ENCODE measurements around the gene PTTG1. TPM values are rescaled to one million over a fixed set of nuclear protein-coding genes. Genes with fewer than 3 reads are reported as not detected.

PTTG1 gene
- total RNA-seq, 1 experiment from 2014 or later: 157 TPM

DNA sequence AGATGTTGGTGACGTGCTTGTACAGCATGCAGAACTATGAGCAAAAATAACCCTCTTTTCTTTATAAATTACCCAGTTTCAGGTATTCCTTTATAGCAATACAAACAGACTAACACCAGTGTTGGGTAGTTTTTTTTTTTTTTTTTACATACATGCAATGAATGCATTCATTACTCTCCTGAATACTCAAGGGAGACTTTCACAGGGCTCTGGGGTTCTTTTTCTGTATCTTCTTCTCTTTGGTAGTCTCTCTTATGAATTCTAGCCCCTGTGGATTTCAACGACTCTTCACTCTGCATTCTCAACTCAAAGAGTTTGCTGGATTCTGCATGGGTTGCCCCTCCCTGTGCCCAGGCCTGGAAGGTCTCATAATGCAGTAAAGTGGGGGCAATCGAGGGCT lies 27.8 kb downstream of the PTTG1 start:
- Mint-ChIP-seq H3K27ac (ENCODE audit: unreplicated experiment) (no peak overlapping the region), H3K4me3 (ENCODE audit: unreplicated experiment) (no peak overlapping the region), H3K9me3 (ENCODE audit: unreplicated experiment) (no peaks in the 10 kb centered on the region), H3K27me3 (ENCODE audit: insufficient read depth, unreplicated experiment) (no peaks in the 10 kb centered on the region), H3K36me3 (ENCODE audit: insufficient read depth, unreplicated experiment) (no peaks in the 10 kb centered on the region), H3K4me1 (ENCODE audit: low read depth, unreplicated experiment) (no peaks in the 10 kb centered on the region)
- DNase-seq: no peak
- ChIA-PET CTCF (no interaction called here), POLR2A (no interaction called here)
- BruUV-seq (replicated peaks): no TSS peak
- intact Hi-C loops (cut with micrococcal nuclease; ENCODE audit: unreplicated experiment): no loop called here
- no peaks in the 10 kb centered on the region for H3K9me3 ChIP-seq
- H3K4me3 ChIP-seq (ENCODE audit: low read depth, low read length): no peak overlapping the region
- no peaks in the 10 kb centered on the region for H3K36me3 ChIP-seq (ENCODE audit: control insufficient read depth, insufficient read depth, low read length)
- H3K4me1 ChIP-seq: no peaks in the 10 kb centered on the region
- no peaks in the 10 kb centered on the region for H3K27me3 ChIP-seq (replicated peaks; ENCODE audit: control insufficient read depth, insufficient read depth, low read length)
- TF ChIP-seq, protein P1, sequence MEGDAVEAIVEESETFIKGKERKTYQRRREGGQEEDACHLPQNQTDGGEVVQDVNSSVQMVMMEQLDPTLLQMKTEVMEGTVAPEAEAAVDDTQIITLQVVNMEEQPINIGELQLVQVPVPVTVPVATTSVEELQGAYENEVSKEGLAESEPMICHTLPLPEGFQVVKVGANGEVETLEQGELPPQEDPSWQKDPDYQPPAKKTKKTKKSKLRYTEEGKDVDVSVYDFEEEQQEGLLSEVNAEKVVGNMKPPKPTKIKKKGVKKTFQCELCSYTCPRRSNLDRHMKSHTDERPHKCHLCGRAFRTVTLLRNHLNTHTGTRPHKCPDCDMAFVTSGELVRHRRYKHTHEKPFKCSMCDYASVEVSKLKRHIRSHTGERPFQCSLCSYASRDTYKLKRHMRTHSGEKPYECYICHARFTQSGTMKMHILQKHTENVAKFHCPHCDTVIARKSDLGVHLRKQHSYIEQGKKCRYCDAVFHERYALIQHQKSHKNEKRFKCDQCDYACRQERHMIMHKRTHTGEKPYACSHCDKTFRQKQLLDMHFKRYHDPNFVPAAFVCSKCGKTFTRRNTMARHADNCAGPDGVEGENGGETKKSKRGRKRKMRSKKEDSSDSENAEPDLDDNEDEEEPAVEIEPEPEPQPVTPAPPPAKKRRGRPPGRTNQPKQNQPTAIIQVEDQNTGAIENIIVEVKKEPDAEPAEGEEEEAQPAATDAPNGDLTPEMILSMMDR (IDR thresholded peaks at IDR 0.05; ENCODE audit: insufficient read depth in 1 of 2, low read depth in 1 of 2, low read length in 1 of 2, severe bottlenecking in 1 of 2, unreplicated experiment in 1 of 2): no peak

GRCh38 chr5:160450164-160450932 lies 28.7 kb downstream of the PTTG1 start:
- CTCF ChIA-PET: no interaction called here
- no peaks in the 10 kb centered on the region for H3K27me3 ChIP-seq (replicated peaks; ENCODE audit: control insufficient read depth, insufficient read depth, low read length)
- Mint-ChIP-seq H3K4me3 (ENCODE audit: unreplicated experiment) (no peak overlapping the region), H3K36me3 (ENCODE audit: insufficient read depth, unreplicated experiment) (no peaks in the 10 kb centered on the region), H3K4me1 (ENCODE audit: low read depth, unreplicated experiment) (no peaks in the 10 kb centered on the region), H3K27me3 (ENCODE audit: insufficient read depth, unreplicated experiment) (no peaks in the 10 kb centered on the region), H3K9me3 (ENCODE audit: unreplicated experiment) (no peaks in the 10 kb centered on the region), H3K27ac (ENCODE audit: unreplicated experiment) (no peak overlapping the region)
- no peaks in the 10 kb centered on the region for H3K36me3 ChIP-seq (ENCODE audit: control insufficient read depth, insufficient read depth, low read length)
- intact Hi-C loops (cut with micrococcal nuclease; ENCODE audit: unreplicated experiment): no loop called here
- H3K4me1 ChIP-seq: no peaks in the 10 kb centered on the region
- TF ChIP-seq, protein P1 (IDR thresholded peaks at IDR 0.05; ENCODE audit: insufficient read depth in 1 of 2, low read depth in 1 of 2, low read length in 1 of 2, severe bottlenecking in 1 of 2, unreplicated experiment in 1 of 2): no peak
- H3K9me3 ChIP-seq: no peaks in the 10 kb centered on the region
- no TSS peak for BruUV-seq (replicated peaks)
- DNase-seq: no peak
- H3K4me3 ChIP-seq (ENCODE audit: low read depth, low read length): no peak overlapping the region
- POLR2A ChIA-PET: no interaction called here

DNA sequence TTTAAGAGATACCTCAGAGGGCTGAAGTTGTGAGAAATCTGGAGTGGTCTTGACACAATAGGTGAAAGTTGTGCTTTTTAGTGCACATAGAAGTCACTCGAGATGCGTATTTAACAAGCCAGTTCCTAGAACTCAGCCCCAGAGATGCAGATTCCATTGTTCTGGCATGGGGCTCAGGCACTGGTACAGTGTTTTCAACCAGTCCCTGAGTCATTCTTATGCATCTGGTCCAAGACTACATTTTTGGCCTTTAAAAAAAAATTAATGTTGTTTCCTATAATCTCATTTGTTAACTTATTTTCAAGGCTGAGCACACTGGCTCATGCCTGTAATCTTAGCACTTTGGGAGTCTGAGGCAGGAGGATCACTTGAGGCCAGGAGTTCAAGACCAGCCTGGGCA lies 29.6 kb downstream of the PTTG1 start:
- intact Hi-C loops (cut with micrococcal nuclease; ENCODE audit: unreplicated experiment): no loop called here
- H3K4me1 Mint-ChIP-seq (ENCODE audit: low read depth, unreplicated experiment): no peaks in the 10 kb centered on the region

More for the DNA sequence above, 29.6 kb downstream of the PTTG1 start:
- Histone ChIP-seq H3K9me3 (no peaks in the 10 kb centered on the region), H3K4me3 (ENCODE audit: low read depth, low read length) (no peak overlapping the region), H3K27me3 (replicated peaks; ENCODE audit: control insufficient read depth, insufficient read depth, low read length) (no peaks in the 10 kb centered on the region), H3K4me1 (no peaks in the 10 kb centered on the region), H3K36me3 (ENCODE audit: control insufficient read depth, insufficient read depth, low read length) (no peaks in the 10 kb centered on the region)
- ChIA-PET POLR2A (no interaction called here), CTCF (no interaction called here)
- Mint-ChIP-seq H3K27ac (ENCODE audit: unreplicated experiment) (no peak overlapping the region), H3K36me3 (ENCODE audit: insufficient read depth, unreplicated experiment) (no peaks in the 10 kb centered on the region), H3K4me3 (ENCODE audit: unreplicated experiment) (no peak overlapping the region), H3K27me3 (ENCODE audit: insufficient read depth, unreplicated experiment) (no peaks in the 10 kb centered on the region), H3K9me3 (ENCODE audit: unreplicated experiment) (no peaks in the 10 kb centered on the region)
- TF ChIP-seq, protein P1 (IDR thresholded peaks at IDR 0.05; ENCODE audit: insufficient read depth in 1 of 2, low read depth in 1 of 2, low read length in 1 of 2, severe bottlenecking in 1 of 2, unreplicated experiment in 1 of 2): no peak
- BruUV-seq (replicated peaks): no TSS peak
- DNase-seq: no peak

Data from Caco-2 (cell line).